NOMO-1 (cell line): Measurements from ENCODE around the gene ECM1.

Experiments used
- DNase-seq, 2 experiments: peaks; one replicate each; lab custom pipeline; 2025; ENCODE audit not compliant: unreplicated experiment in 2 of 2; lab: John Stamatoyannopoulos, UW

The ECM1 gene

DNA sequence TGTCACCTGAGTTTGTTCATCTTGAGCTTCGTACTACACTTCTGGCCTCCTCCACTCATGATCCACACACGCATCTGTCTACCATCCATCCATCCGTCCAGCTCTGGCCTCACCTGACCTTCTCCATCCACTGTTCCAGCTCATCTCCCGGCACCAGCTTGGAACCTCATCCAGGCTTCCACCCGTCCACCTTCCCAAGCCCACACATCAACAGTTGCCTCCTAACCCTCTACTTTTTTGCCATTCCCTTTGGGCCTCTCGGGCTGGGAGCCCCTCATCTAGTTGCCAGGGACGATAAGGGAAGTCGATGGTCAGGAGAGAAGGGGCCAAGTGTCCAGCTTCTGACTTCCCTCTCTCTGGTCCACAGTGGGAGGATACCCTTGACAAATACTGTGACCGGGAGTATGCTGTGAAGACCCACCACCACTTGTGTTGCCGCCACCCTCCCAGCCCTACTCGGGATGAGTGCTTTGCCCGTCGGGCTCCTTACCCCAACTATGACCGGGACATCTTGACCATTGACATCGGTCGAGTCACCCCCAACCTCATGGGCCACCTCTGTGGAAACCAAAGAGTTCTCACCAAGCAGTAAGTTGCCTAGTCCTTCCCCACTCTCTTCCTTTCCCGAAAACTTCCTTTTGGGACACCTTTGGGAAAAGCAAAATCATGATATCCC is 4.2 kb downstream of the ECM1 start:
- no peak for DNase-seq

DNA sequence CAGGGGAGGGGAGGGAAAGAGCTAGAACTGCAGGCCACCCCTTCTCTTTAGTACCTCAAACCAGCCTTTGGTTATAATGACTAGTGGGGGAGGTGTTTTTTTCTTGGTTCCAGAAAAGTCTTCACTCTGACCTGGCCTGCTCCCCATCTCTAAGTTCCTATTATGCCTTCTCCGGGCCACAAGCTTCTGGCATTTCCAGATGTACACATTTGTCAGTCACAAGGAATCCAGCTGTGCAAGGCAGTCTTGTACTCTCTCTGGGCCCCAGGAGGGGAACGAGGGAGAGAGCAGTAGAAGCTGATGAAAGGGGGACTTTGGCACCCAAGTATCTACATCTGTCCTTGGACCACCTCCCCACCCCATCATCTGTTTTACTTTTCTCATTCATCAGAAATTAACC is 4.9 kb downstream of the ECM1 start:
- DNase-seq: no peak

DNA sequence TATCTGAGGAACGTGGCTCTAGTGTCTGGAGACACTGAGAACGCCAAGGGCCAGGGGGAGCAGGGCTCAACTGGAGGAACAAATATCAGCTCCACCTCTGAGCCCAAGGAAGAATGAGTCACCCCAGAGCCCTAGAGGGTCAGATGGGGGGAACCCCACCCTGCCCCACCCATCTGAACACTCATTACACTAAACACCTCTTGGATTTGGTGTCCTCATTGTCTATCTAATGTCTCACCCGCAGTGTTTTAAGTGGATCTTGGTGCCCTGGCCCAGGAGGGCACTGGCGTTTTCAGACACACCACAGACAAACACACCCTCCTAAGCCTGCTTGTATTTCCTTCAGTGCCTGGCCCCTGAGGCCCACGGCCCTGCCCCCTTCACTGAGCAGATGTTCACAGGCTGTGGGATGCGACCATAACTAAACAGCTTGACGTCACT is 5.5 kb downstream of the ECM1 start:
- DNase-seq: no peak

DNA sequence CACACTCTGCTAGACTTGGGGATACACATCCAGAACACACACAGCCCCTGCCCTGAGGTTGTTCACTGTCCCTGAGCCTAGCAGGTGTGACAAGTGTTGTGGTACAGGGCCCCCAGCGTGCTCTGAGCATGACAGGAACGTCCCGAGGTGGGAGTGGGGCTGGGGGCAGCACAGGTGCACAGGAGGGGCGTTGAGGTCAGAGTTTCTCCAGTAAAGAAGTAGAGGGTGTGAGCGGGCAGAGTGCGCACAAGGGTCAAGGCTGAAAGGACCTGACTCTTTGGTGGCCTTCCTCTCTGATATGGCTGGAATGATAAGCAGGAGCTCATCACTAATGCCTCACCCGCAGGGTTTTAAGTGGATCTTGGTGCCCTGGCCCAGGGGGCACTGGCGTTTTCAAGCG is 6.4 kb downstream of the ECM1 start:
- no peak for DNase-seq

DNA sequence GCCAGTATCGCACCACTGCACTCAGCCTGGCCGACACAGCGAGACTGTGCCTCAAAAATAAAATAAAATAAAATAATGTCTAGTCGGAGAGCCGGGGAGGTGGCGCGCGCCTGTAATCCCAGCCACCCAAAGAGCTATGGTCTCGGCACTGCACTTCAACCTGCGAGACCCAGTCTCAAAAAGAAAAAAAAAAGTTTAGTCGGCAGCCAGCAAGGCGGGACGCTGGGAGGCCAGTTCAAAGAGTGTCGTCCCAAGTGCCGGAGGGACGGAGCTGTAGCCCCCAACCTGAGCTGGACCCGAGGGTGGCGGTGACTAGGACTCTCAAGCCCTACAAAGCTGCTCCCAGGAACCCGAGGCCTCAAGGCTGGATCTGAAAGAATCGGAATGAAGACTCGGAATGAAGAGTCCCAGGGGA is 7.0 kb downstream of the ECM1 start:
- DNase-seq: no peak

DNA sequence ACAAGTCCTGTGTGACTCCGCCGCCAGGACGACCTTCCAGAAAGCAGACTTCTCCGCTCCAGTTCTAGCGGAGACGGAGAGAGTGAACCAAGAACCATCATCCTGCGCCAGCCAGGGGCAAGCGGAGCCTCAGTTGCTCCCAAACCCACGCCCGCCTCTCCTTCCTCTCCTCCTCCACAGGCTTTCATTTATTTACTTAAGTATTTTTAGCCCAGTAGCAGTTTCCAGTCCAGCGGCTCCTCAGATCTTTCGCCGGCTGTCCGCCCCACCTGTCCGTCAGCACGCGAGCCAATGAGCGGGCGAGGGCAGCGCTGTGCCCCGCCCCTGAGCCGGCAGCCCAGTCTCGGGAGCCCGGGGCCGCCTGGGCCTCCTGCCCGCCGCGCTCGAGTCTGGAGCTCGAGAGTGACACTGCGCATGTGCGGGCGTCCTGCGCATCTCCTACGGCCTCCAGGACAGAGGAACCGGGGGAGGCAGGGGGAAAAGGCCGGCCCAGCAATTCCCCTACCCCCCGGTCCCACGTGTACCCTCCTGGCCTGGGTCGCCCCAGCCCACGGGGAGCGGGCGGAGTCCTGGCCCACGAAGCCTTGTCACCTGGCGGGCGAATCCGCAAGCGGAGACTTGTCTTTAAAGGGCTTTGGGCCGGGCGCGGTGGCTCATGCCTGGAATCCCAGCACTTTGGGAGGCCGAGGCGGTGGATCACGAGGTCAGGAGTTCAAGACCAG is 7.6 kb downstream of the ECM1 start, which contains the start of gene FALEC:
Gene FALEC (plus strand): TSS at position 425 of the 722 bp plus-strand sequence.
- DNase-seq: peak; percentile 96 to 97

DNA sequence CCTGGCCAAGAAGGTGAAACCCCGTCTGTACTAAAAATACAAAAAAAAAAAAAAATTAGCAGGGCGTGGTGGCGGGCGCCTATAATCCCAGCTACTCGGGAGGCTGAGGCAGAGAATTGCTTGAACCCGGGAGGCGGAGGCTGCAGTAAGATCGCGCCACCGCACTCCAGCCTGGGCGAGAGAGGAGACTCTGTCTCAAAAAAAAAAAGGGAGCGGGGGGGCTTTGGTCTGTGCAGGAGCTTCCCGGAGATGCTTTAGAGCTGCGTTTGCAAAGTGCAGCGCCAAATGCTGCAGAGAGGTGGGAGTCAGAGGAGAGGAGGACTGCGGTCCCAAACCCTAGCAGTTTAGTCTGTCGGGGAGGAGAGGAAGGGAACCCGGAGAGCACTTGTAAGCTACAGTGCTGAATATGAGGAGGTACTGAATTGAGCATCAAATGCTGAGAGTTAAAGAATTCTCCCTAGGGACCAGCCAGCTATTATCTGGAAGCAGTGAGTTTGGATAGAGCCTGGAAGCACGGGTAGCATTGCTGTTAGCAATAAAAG is 8.2 kb downstream of the ECM1 start:
- DNase-seq: no peak

DNA sequence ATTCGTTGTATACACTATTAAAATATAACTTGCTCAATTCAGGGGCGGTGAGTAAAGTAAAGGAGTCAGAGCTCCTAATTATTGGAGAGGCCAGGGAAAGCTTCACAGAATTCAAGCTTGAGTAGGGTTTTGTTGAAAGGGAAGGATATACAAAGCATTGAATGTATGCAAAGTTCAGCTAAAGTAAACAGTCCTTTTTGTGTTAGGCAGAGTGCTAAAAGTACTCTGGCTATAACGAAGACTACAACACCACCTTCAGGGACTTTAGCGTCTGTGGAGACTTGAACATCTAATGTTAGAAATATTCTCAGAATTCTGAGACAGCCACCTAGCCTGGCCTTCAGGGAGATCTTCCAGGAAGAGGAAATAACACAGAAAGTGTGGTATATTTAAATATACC is 8.7 kb downstream of the ECM1 start:
- DNase-seq: peak in 1 of 2 experiments; percentile 20

DNA sequence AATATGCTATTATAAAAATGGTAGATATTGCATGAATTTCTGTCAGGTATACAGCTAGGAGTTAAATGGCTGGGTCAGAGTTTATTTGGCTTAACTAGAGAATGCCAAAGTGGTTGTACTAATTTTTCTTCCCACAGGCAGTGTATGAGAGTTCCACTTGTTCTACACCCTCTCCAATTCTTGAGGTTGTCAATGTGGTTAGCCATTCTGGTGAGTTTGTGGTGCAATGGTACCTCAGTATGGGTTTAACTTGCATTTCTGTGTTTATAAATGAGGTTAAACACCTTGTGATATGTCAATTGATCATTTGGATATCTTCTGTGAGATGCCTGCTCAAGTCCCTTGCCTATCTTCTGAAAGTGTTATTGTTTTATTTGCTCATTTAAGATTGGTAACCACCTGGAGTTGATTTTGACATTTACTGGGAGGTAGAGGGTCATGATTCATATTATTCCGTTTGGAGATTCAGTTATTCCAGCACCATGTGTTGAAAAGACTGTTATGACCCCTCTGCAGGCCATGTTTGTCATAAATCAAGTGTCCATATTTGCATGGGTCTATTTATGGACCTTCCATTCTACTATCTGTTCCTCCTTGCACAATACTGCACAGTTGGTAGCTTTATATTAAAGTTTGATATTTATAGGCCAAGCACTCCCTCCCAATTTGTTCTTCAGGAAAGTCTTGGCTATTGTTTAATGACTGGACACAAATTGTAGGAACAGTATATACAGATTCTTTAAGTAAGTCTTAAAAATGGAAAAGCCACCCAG is 13.5 kb downstream of the ECM1 start:
- no peak for DNase-seq

DNA sequence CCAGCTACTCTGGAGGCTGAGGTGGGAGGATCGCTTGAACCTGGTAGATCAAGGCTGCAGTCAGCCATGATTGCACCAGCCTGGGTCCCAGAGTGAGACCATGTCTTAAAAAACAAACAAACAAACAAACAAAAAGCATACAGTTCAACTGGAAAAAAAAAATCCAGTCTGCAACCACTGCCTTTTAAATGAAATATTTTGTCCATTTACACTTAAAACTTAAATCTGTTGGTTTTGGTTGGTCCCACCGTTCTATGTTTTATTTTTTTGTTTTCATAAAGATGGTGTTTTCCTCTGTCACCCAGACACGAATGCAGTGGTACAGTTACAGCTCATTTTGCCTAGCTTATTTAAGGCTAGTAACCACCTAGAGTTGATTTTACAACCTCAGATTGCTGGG is 17.4 kb downstream of the ECM1 start:
- DNase-seq: no peak

DNA sequence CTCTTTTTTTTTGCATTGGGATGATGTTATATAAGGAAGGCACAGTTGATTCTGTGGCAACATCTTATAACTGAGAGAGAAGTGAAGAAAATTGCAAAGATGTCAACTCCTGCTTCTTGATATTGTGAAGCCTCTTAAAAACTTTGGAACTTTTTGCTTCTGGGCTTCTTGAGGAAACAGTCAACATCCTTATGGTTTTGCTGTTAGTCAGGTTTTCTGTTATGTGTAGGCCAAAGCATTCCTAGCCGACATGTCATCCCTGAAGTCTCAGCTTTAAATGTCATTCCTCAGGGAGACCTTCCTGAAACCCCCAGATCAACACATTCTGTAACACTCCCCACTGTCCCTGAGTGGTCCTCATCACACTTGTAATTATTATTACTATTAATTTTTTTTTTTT is 20.3 kb downstream of the ECM1 start:
- DNase-seq: no peak

DNA sequence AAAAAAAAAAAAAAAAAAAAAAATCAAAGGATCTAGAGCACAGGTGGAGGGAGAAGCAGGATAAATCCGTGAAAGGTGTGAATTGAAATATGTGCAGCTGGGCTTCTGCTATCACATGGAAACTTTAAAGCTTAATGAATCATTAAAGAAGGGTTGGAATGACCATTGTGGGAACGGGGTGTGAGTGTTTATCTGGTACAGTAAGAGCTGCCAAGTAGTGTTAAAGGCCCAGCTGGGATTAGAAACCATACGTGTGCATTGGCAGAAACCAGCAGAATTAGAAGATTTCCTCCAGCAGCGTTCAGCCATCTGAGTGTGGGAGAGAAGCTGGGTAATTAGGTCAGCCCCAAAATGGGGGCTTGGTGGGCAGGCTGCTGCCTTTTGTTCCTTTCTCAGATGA is 21.1 kb downstream of the ECM1 start:
- DNase-seq: no peak

DNA sequence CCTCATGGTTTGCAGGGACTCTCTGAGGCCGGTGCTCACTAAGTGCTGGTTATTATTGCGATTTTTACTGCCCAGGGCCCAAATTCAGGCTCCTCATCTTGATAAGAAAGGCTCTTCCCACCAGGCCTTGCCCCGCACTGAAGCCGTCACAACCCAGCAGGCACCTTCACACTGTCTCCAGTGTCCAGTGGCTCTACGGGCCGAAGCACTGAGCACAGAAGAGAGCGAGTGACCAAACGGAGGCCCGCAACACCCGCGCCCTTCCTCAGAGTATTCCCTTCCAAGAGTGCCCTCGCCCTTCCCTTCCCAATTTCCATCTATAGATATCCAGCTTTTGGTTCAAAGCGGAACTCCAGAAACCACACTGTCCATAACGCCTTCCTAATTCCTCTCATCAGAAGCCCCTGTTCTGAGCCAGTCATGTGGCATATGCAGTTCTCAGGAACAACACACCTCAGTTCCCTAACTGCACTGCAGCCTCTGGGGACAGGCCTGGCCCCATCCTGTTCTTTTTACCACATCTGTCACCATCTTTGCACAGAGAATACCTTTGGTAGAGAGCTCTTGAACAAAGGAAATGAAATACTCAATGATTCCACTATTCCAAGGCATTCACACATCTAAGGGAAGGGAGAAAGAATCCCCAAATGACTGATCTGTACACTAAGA is 22.7 kb downstream of the ECM1 start:
- no peak for DNase-seq

DNA sequence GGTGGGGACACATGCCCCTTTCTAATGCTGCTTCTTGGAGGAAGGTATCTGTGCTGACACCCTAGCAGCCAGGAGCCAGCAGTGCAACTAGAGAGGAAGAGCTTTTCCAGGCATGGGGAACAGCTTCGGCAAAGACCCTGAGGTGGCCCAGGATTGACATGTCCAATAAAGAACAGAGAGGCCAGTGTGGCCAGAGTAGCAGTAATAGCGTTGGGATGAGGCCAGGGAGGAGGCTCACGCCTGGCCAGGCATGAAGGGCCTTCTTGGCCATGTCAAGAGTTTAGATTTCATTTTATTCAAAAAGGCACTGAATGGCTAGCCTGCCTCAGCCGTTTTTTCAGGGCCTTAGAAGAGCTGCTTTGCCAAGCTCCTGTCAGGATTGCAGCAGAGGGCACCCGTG is 25.0 kb downstream of the ECM1 start:
- no peak for DNase-seq

DNA sequence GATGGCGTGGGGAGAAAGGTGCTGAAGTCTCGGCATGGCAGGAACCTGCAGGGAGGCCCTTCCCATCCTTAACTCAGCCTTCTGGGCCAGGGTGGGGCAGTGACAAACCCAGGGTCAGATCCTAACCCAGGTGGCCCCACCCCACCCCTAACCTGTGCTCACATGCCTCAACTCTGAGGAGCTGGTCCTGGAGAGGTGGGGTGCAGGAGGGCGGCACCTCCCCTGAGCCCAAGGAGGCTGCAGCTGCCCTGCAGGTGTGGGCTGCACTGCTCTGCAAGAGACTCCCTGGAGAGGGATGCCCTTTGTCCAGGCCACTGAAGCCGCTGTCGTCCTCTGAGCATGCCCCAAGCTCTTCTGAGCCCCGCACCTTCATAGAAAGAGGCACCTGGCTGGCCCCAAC is 26.1 kb downstream of the ECM1 start:
- no peak for DNase-seq

DNA sequence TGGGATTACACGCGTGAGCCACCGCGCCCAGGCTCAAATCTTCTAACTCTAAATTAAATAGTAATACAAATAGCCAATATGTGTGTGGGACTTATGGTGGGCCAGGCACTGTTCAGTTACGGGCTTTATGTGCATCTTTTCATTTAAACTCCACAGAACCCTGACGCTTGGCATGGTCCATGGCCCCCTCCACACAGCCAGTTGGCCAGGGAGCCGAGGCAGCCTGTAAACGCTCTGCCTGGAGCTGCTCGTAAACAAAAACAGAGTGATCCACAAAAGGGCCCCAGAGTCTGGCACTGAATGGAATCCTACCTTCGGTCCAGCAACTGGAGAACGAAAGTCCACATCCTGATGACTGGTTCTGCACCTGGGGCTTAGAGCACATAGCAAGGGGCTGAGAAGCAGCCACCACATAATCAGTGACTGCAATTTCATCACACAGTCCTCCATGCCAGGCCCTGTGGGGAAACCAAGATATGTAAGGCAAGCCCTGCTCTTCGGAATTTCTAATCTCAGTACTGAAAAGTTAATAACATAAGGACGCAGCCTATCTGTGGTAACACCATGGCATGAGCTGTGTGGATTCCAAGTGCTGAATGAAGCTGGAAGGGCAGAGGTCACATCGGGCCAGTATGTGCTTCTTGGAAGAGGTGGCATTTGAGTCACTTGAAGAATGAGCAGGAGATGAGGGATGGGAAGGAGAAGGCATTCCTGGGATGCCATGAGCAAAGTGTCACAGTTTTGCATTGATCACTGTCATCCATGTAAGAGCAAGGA is 27.8 kb downstream of the ECM1 start:
- DNase-seq: no peak

DNA sequence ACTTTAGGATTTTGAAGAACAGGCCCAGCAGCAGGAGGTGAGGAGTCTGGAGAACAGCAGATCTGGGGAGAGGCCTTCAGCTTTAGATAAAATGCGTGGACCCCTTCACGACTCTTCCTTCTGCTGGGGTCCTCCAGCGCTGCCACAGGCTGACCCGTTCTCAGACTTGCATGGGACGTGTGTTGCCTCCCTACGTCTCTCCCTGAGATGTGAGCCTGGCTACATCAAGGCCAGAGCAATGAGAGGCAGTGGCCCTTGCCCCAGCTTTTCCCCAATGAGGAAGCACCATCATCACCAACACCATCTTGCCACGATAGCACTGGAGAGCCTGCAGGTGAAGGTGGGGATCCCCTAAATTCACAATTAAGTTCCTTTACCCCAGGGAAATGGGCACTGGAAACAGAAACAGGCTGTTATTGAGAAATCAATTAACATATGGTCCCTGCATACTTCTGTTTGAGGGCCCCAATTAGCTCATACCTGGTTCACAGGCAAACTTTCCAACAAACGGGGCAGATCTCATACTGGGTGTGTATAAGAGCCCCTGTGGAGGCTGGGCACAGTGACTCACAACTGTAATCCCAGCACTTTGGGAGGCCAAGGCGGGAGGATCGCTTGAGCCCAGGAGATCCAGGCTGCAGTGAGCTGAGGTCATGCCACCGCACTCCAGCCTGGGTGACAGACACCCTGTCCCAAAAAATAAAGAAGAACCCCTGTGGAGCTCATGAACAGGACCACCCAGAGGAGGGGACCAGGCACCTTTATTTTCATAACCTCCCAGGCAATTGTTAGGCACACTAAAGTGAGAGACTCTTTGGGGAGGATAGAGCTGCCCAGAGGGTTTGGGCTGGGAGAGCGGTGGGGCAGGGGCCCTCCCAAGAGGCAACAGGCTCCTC is 29.2 kb downstream of the ECM1 start:
- no peak for DNase-seq

DNA sequence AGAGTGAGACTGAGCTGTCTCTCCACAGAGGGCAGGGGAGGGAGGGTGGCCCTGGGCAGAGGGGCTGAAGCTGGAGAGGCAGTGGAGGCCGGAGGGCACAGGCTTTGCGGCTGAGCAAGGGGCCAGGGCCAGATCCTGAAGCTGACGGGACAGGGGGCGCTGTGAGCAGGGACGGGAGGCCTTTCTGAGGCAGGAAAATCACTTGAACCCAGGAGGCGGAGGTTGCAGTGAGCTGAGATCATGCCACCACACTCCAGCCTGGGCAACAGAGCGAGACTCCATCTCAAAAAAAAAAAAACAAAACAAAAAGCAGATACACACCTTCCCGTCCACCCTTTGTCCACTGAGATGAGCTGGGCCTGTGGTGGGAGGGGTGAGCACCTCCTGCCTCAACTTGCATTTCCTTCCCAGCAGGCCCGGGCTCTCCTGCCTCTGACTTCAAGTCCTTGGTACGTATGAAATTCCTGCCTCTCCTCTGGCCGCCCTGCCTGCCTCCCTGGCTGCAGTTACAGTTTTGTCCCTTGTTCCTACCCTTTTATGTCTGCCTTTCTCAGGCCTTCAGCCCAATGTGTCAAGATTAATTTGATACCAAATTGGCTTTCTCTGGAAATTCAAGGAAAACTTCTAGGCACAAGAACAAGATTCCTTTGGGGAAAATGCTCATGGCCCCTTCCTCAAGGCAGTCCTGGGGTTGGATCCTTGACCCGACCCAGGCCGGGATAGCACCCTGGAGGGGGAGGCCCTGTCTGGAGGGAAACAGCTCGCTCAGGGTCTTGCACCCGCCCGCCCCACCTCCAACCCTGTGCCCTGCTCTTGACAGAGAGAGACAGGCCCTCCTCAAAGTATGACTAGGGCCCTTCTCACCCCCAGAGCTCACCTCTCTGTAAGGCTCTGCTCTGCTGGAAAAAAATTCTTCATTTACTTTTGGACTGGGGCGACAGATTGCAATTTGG is 30.1 kb downstream of the ECM1 start:
- no peak for DNase-seq
